Measurements from ENCODE around the gene UNC5C.

DNA sequence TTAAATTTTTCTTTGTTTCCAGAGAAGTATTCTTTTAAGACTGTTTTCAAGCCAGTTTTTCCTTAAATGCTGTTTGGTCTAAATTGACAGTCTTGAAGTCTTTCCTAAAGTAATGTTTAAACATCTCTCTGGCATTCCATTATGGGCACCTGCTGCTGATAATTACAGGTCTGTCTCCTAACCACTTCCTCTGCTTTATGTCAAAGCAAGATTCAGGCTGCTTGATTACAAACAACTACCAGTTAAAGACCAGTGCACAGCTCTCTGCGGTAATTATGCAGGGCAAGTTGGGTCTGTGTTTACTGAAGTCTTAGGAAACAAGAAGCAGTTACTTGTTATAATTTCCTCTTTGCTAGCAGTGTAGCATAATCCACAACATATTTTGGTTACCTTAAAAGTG, 17.6 kb downstream of the UNC5C start:
- TF ChIP-seq, protein P1, sequence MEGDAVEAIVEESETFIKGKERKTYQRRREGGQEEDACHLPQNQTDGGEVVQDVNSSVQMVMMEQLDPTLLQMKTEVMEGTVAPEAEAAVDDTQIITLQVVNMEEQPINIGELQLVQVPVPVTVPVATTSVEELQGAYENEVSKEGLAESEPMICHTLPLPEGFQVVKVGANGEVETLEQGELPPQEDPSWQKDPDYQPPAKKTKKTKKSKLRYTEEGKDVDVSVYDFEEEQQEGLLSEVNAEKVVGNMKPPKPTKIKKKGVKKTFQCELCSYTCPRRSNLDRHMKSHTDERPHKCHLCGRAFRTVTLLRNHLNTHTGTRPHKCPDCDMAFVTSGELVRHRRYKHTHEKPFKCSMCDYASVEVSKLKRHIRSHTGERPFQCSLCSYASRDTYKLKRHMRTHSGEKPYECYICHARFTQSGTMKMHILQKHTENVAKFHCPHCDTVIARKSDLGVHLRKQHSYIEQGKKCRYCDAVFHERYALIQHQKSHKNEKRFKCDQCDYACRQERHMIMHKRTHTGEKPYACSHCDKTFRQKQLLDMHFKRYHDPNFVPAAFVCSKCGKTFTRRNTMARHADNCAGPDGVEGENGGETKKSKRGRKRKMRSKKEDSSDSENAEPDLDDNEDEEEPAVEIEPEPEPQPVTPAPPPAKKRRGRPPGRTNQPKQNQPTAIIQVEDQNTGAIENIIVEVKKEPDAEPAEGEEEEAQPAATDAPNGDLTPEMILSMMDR (conservative IDR thresholded peaks at IDR 0.05 in 1 of 2, IDR thresholded peaks at IDR 0.05 in 1 of 2; ENCODE audit: low read depth in 1 of 2, low read length in 2 of 2), result no peak
- no peak for TF ChIP-seq EZH2 (IDR thresholded peaks at IDR 0.05; ENCODE audit: low read length, missing control alignments)

Data from fibroblast of lung (primary cell).